ENCODE results near the gene SHISA5.
"Not testable (repeated sequence)": the region's sequence is repeated elsewhere in the genome, so short reads cannot be mapped to it uniquely, and the experiment has no call there.

SHISA5 gene

GRCh38 chr3:48504051-48504946 is at the start of gene SHISA5:
Gene SHISA5, minus strand, starts transcription at chr3:48504174. Its CDS starts 80 bp downstream, at chr3:48504094.
- DNase-seq = peak; percentile 46 to 57

DNA sequence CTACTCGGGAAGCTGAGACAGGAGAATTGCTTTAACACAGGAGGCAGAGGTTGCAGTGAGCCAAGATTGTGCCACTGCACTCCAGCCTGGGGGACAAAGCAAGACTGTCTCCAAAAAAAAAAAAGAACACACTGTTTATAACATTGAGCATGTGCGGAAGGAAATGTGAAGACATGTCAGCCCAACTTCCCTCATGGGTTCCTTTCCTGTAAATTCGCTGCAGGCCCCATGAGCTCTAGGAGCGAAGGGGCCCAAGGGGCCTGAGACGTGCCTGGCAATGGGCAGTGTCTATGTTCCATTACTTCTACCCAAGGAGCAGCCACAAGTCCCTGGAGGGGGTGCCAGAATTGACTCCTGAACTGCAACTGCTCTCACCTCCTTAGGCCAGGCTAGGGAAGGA is 49.4 kb upstream of the SHISA5 start:
- DNase-seq = no peak

DNA sequence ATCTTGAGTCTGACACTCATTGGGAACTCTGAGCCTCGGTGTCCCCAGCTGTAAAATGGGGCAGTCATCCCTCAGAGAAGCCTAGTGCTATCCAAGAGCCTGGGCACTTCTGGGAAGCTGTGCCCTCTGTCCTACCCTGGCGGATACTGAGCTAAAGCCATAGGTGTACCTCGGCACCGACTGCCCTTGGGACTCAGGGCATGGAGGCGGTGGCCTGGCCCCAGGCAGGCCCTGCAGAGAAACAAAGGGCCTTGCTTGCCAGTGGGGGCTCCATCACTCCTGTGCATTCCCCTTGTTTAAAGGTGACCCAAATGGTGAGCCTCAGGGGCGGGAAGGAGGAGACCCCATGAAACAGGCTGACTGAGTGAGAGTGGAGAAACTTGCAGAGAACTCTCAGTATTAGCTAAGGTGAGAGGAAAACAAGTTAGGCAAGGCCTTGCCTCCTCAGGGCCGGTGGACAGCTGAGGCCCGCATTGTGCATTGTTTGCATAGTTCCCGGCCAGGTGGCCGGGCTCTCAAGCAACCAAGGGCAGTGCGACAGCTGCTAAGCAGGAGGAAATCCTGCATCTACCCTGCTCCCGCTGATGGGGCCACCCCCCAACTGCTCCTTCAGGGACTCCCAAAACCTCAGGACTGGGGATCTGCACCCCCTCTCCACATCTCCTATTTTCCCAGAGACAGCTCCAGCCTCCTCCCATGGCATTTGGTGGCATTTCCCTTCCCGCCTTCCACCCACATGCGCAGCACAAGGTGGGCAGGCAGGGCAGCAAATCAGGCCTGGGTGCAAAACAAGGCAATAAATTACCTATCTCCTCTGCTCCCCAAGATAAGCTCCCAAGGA is 48.4 kb upstream of the SHISA5 start:
- DNase-seq = no peak

DNA sequence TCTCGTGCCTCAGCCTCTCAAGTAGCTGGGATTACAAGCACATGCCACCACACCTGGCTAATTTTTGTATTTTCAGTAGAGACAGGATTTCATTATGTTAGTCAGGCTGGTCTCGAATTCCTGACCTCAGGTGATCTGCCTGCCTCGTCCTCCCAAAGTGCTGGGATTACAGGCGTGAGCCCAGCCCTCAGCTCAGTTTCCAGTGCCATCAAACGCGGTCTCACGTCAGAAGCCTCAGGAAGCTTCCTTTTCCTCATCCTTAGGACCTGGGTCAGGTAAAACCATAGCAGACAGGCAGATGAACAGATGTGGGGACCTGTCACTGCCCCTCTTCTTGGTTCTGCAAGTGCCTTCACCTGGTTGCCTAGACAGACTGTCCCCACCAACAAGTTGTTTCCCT is 47.7 kb upstream of the SHISA5 start:
- not testable (repeated sequence) for DNase-seq

DNA sequence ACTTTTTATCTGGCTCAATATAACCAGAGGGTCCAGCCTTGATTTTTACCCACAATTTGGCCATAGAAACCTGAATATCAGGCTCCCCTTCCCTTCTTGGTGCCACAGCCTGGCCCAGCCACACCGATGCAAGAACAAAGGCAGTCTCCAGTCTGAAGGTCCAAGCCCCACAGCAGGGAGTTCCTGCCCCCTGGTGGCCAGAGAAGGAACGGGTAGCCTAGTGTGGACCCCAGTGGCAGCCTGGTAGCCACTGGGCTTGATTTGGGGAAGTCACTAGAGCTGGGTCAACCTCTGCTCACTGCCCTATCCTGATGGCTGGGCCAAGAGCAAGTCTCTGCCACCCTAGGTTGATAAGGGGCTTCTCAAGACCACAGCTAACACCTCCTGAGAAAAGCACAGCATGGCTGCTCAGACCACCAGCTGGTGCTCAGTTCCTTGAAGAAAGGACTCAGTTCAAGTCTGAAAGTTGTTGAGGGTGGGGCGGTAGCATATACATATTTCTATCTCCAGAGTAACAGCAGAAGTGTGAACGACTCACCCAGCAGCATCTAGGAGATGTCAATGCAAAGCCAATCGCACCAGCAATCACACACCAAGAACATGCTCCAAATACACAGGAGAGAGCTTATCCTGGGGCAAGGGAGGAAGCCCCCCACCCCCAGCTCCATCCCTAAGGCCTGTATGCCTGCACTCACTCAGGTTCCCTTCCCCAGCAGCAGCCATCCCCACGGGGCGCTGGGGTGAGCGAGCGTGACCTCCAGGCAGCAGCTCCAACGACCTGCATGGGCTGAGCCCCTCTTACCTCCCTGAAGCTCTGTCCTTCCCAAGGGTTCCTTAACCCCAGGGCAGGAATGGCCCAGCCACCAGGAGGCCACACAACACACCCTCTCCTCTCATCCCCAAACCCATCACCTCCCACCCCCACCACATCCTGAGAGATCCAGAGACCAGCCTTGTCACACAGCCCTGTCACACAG is 45.0 kb upstream of the SHISA5 start:
- peak; percentile 79 to 88 for DNase-seq

- DNase-seq = no peak
These were observed 44.2 kb upstream of the SHISA5 start for GRCh38 chr3:48548126-48548525.

DNA sequence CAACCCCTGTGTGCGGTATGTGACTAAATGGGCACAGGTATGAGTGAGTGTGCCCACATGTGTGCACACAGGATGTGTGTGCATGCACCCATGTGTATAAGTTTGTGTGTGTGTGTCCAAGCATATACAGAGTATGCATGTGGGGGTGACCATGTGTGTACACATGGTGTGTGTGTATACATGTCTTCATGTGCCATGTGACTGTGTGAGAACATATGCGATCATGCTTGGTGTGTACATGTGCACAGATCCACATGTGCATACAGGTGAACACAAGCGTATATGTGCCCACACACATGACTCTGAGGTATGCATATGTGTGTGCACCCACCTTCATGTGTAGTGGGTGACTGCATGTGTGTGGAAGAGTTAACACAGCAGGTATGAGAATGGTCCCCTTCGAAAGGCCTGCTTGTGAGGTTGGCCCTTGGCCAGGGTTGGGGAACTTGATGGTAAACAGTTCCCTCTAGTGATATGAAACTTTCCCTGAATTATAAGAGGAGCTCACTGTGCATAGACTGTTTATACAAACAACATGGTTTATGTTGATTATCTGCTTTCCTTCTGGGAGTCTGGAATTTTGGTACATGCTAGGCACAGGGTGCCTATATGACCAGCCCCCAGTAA is 42.3 kb upstream of the SHISA5 start:
- DNase-seq = no peak

GRCh38 chr3:48544141-48544540 is 40.2 kb upstream of the SHISA5 start:
- DNase-seq = no peak

DNA sequence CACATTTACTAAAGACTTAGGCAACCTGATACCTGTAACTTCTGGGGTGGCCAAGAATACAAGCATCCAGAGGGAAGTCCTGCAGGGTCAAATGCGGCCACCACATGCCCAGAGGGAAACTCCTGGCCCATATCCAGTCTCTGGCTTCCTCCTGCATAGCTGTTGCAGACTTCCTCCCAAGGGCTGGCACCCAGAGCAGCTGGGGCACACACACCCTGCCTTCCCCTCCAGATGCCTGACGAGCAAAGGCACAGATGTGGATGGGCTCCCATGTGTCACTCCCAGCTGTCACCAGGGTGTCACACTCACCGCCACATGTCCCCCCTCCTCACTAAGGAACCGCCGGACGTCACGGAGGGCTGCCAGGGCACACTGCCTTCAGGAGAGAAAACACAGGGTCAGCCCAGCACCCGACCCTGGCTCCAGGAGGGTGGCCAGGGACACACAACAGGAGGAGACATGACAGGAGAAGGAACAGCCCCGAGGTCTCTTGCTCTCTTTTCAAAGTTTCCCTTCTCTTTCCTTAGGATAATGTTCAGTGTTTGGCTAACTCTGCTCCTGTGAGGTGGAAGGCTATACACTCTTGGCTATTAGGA is 39.4 kb upstream of the SHISA5 start:
- DNase-seq = no peak

DNA sequence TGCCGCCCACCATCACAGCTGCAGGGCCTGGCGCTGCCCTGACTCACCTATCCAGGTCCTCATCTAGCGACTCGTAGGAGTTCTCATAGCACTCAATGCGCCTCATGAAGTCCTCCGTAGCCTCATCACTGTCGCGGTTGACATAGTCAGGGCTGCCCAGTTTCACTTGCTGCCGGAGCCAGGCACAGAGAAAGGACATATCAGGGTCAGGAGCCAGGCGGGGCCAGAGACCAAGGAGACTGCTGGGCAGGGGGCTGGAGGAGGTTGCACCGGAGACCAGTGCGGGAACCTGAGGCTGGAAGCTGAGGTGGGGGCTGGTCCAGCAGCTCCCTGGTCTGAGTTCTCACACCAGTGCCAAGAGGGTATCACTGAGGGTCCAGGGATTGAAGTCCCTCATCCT is 34.5 kb upstream of the SHISA5 start:
- no peak for DNase-seq

DNA sequence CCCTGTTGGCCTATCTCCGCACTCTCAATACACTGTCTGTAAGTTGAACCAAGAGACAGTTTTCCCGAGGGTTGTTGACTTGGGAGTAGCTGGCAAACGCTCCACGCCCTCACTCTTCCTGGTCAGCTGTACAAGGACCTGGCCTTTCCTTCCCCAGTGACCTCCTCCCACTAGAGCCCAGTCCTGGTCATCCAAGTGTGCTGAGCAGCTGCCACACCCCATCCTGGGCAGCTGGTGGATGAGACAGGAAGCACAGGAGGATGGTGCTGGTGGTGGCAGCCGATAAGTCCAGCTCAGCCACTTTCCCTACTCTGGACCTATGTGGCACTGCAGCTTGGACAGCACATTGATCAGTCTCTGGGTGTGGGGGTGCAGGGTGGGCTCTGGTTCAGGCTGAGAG is 32.8 kb upstream of the SHISA5 start:
- no peak for DNase-seq

- DNase-seq = no peak
These were observed 32.1 kb upstream of the SHISA5 start for GRCh38 chr3:48536116-48536515.

DNA sequence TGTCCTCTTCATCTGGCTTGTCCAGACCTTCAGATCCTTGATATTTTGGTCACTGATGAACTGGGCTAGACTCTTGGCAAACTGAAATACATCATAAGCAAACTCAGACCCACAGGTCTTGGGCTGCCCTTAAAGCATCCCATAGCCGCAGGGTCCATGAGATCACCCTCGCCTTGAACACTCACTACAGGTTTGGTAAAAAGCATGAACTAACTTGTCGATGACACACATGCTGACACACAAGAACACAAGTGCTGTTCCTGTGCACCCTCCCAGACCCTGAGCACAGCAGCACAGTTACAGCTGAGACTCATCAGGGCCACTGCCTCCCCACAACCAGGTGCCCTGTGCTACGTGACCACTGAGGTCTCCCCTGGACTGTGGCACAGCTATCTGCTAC is 31.6 kb upstream of the SHISA5 start:
- DNase-seq = no peak

DNA sequence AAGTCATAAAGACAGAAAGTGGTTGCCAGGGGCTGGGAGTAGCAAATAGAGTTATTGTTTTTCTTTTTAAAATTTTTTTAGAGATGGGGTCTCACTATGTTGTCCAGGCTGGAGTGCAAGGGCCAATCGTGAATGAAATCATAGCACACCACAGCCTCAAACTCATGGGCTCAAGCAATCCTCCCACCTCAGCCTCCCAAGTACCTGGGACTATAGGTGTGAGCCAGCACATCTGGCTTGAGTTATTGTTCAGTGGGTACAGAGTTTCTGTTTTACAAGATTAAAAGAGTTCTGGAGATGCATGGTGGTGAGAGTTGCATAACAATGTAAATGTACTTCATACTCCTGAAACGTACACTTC is 29.0 kb upstream of the SHISA5 start:
- DNase-seq = no peak

- DNase-seq = no peak
These were observed 28.4 kb upstream of the SHISA5 start for GRCh38 chr3:48532271-48532976.

- DNase-seq = not testable (repeated sequence)
These were observed 26.7 kb upstream of the SHISA5 start for GRCh38 chr3:48530701-48531100.

GRCh38 chr3:48528754-48529153 is 24.8 kb upstream of the SHISA5 start:
- no peak for DNase-seq

GRCh38 chr3:48528048-48528447 is 24.1 kb upstream of the SHISA5 start:
- DNase-seq = no peak

DNA sequence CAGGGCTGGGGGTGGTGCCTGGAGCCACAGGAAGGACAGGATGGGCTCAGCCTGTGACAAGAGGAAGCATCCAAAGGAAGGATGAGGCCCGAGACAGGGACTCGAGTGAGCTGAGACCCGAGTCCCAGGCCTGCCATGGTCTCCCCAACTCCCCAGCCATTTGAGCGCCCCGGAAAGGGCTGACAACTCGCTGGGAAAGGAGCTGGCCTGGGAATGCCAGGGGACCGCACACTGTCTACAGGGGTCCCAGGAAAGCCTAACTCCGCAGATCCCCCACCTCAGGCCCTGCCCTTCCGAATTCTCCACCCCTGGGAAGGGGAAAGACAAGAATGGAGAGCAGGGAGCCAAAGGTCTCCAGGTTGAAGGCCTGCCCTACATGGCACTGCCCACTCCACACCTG is 21.0 kb upstream of the SHISA5 start:
- no peak for DNase-seq

DNA sequence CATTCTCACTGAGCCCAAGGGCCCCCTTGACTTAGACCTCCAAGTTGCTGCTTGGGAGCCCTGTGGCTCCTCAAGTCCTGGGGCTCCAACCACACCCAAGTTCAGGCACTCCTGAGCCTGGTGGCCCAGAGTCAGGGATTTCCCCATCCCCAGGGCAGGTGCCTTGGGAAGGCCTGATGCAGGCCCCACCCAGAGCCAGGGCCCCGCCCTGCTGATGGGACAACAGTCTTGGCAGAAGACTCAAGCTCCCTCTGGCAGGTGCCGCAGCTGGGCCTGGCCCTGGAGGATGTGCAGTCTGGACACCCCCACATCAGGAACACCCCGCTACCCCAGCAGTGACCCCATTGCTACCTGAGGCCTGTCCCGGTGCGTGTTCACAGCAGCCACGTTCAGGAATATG is 17.7 kb upstream of the SHISA5 start:
- DNase-seq = no peak

GRCh38 chr3:48519277-48519643 is 15.3 kb upstream of the SHISA5 start:
- no peak for DNase-seq
